Fibroblast of skin of back (primary cell): ENCODE measurements around the gene FLRT2.

Experiments used
- DNase-seq: peaks from one replicate; pipeline ENCODE4 v3.0.0-alpha.2; 2013

The FLRT2 gene

GRCh38 chr14:85530626-85531025, 682 bp downstream of the FLRT2 start:
- DNase-seq = no peak

GRCh38 chr14:85531141-85531586, 1.2 kb downstream of the FLRT2 start:
- peak; percentile 73 for DNase-seq

GRCh38 chr14:85531587-85532373, 1.8 kb downstream of the FLRT2 start:
- peak; percentile 86 for DNase-seq

- DNase-seq = no peak
Measured at GRCh38 chr14:85532374-85533022, 2.6 kb downstream of the FLRT2 start.

- peak; percentile 91 for DNase-seq
Measured at GRCh38 chr14:85533023-85533860, 3.3 kb downstream of the FLRT2 start.

- DNase-seq = no peak
Measured at GRCh38 chr14:85533861-85534291, 3.9 kb downstream of the FLRT2 start.

- DNase-seq = no peak
Measured at GRCh38 chr14:85534458-85535293, 4.7 kb downstream of the FLRT2 start.

GRCh38 chr14:85535321-85535720, 5.4 kb downstream of the FLRT2 start:
- DNase-seq = no peak

- peak; percentile 73 for DNase-seq
Measured at GRCh38 chr14:85535991-85536832, 6.3 kb downstream of the FLRT2 start.

- DNase-seq = no peak
Measured at GRCh38 chr14:85536833-85537190, 6.9 kb downstream of the FLRT2 start.

- DNase-seq = no peak
Measured at GRCh38 chr14:85537526-85537925, 7.6 kb downstream of the FLRT2 start.

- DNase-seq = no peak
Measured at GRCh38 chr14:85538636-85539035, 8.7 kb downstream of the FLRT2 start.

GRCh38 chr14:85539510-85539909, 9.6 kb downstream of the FLRT2 start:
- no peak for DNase-seq

GRCh38 chr14:85542623-85543022, 12.7 kb downstream of the FLRT2 start:
- DNase-seq = no peak

- no peak for DNase-seq
Measured at GRCh38 chr14:85545738-85546137, 15.8 kb downstream of the FLRT2 start.

GRCh38 chr14:85546390-85546789, 16.4 kb downstream of the FLRT2 start:
- no peak for DNase-seq

GRCh38 chr14:85549697-85550096, 19.8 kb downstream of the FLRT2 start:
- no peak for DNase-seq

- no peak for DNase-seq
Measured at GRCh38 chr14:85554106-85554505, 24.2 kb downstream of the FLRT2 start.

- DNase-seq = no peak
Measured at GRCh38 chr14:85556267-85556666, 26.3 kb downstream of the FLRT2 start.

- DNase-seq = no peak
Measured at GRCh38 chr14:85558505-85558904, 28.6 kb downstream of the FLRT2 start.

GRCh38 chr14:85562630-85563029, 32.7 kb downstream of the FLRT2 start:
- DNase-seq = no peak
